ENCODE measurements around the gene COX8A. TPM values are rescaled to one million over a fixed set of nuclear protein-coding genes. Genes with fewer than 3 reads are reported as not detected.

Gene COX8A
- total and polyA plus RNA-seq, 10 of the 15 experiments (the other 5 are each of a cell fraction or from before 2014, with no cell fraction given): 243 to 1,476 (median 522) TPM

- RAD21 ChIA-PET (ENCODE audit: unreplicated experiment): interaction anchor here (6.0 kb wide), 1 partner anchor 104 kb away, joined by 101 read pairs; the partner anchor contains the start of gene MARK2
- Histone ChIP-seq H3K4me3 (no peak overlapping the region), H3K9ac (ENCODE audit: control insufficient read depth, insufficient read depth, low read length) (no peak overlapping the region), H4K20me1 (ENCODE audit: control insufficient read depth, insufficient read depth) (no peaks in the 10 kb centered on the region), H3K36me3 (ENCODE audit: control insufficient read depth in 2 of 2, insufficient read depth in 2 of 2, low read length in 1 of 2) (peaks cover 8 to 14% of the 10 kb centered on the region in 2 experiments; a peak in 3 of 4 replicates), H2AFZ (ENCODE audit: control insufficient read depth, low read depth, low read length) (no peak overlapping the region), H3K9me3 (replicated peaks; ENCODE audit: control insufficient read depth, insufficient read depth, low read length) (no peaks in the 10 kb centered on the region), H3K4me2 (ENCODE audit: control insufficient read depth, insufficient read depth) (no peak overlapping the region), H3K27me3 (replicated peaks in 1 of 2; ENCODE audit: control insufficient read depth in 2 of 2, insufficient read depth in 2 of 2, low read length in 1 of 2) (no peaks in the 10 kb centered on the region), H3K79me2 (ENCODE audit: control insufficient read depth, insufficient read depth, low read length) (peaks cover 43% of the 10 kb centered on the region), H3K27ac (ENCODE audit: control insufficient read depth, insufficient read depth) (no peak overlapping the region), H3K4me1 (ENCODE audit: control insufficient read depth, insufficient read depth, low read length) (peaks cover 24% of the 10 kb centered on the region; the same call in 1 of the 2 replicates)
- in situ Hi-C loops (cut with MboI): no loop called here
- CTCF ChIA-PET: interaction anchor here (0.9 to 12.7 kb wide), 4 partner anchors 8 to 175 kb away, joined by 3 to 271 read pairs (median 4); partner anchors contain the start of genes MARK2 and ZFTA
- SMC1A ChIA-PET (ENCODE audit: uncharacterized antibody, unreplicated experiment): interaction anchor here (1.0 to 11.4 kb wide), 5 partner anchors 9 to 105 kb away, joined by 3 to 234 read pairs (median 5); partner anchors contain the start of gene MARK2
- no peak for DNase-seq (ENCODE audit: low read depth, low spot score)
- no peak for ATAC-seq
- TF ChIP-seq BCL11A (IDR thresholded peaks at IDR 0.05; ENCODE audit: low read depth, low read length) (no peak), NKRF (conservative IDR thresholded peaks at IDR 0.05) (no peak), KLF5 (IDR thresholded peaks at IDR 0.05; ENCODE audit: partially characterized antibody) (no peak), NR2F1 (conservative IDR thresholded peaks at IDR 0.05) (no peak), EZH2 (IDR thresholded peaks at IDR 0.05; ENCODE audit: borderline replicate concordance, control insufficient read depth, low read depth, low read length) (no peak), ZNF207 (IDR thresholded peaks at IDR 0.05; ENCODE audit: borderline replicate concordance) (no peak), EP300 (IDR thresholded peaks at IDR 0.05; ENCODE audit: borderline replicate concordance in 1 of 2, control insufficient read depth in 1 of 2, low read depth in 2 of 2, low read length in 2 of 2) (no peak), POLR2AphosphoS5 (IDR thresholded peaks at IDR 0.05; ENCODE audit: low read length) (no peak), E2F8 (IDR thresholded peaks at IDR 0.05; ENCODE audit: low read depth, partially characterized antibody) (no peak), CREB1 (IDR thresholded peaks at IDR 0.05; ENCODE audit: low read depth) (no peak), E2F4 (IDR thresholded peaks at IDR 0.05; ENCODE audit: low read depth, low read length) (no peak), RELA (IDR thresholded peaks at IDR 0.05; ENCODE audit: borderline replicate concordance, partially characterized antibody) (no peak)
- intact Hi-C loops (cut with micrococcal nuclease; ENCODE audit: unreplicated experiment): no loop called here
- 100% methylated on average over 3 of the region's 3 CpGs for WGBS (ENCODE audit: insufficient coverage, insufficient replicate concordance, low lambda C conversion rate, missing lambda C conversion rate)
- POLR2A ChIA-PET: interaction anchor here (0.6 to 1.4 kb wide), 2 partner anchors 9 to 111 kb away, joined by 3 to 6 read pairs; no protein-coding TSS in a partner anchor
- no TSS peak for BruUV-seq (replicated peaks)
- no peak for FAIRE-seq
These were observed 31.6 kb upstream of the COX8A start for GRCh38 chr11:63942803-63943202.
